Transverse colon (tissue), 4 donors: ENCODE measurements around the gene SLC39A5. TPM values are rescaled to one million over a fixed set of nuclear protein-coding genes. Genes with fewer than 3 reads are reported as not detected.

Experiments used
- DNase-seq: peaks from one replicate; pipeline ENCODE4 v3.0.0-alpha.2; 2019
- H3K27ac ChIP-seq, 4 donors: fragments of 200-600 bp; sonication (generic); 2 replicates each; pipeline ENCODE4 v1.5.1; 2016 to 2018; ENCODE audit warnings: inconsistent platforms in 4 of 4
- H3K27me3 ChIP-seq: fragments of 200-600 bp; sonication (generic); 2 replicates; pipeline ENCODE4 v1.5.1; 2017; ENCODE audit warnings: inconsistent platforms
- H3K36me3 ChIP-seq, 4 donors: fragments of 200-600 bp; sonication (generic); 2 replicates each; pipeline ENCODE4 v1.5.1; 2017 to 2019; ENCODE audit warnings: inconsistent platforms in 4 of 4
- H3K4me1 ChIP-seq, 4 donors: fragments of 200-600 bp; sonication (generic); 2 replicates each; pipeline ENCODE4 v1.5.1; 2017 to 2020; ENCODE audit warnings: inconsistent platforms in 4 of 4
- H3K4me3 ChIP-seq, 4 donors: fragments of 200-600 bp; sonication (generic); 1 replicate in 1 of 4; 2 replicates in 3 of 4; pipeline versions ENCODE4 v1.5.1 to v1.6.1; 2017 to 2019; ENCODE audit warnings: inconsistent platforms in 4 of 4
- H3K9me3 ChIP-seq, 2 donors: fragments of 200-600 bp; sonication (generic); 2 replicates each; pipeline ENCODE4 v1.5.1; 2017 to 2019; ENCODE audit warnings: inconsistent platforms in 2 of 2
- EP300 ChIP-seq: sonication (generic); formaldehyde crosslinking; IDR thresholded peaks from one replicate; pipeline ENCODE4 v1.6.1; 2017; ENCODE audit warnings: antibody characterized with exemption, low read depth
- POLR2A ChIP-seq: fragments of 450-650 bp; IDR thresholded peaks from one replicate; pipeline ENCODE4 v1.6.1; 2016; ENCODE audit warnings: antibody characterized with exemption, mild to moderate bottlenecking, moderate library complexity
- POLR2AphosphoS5 ChIP-seq, 3 donors: sonication (generic); formaldehyde crosslinking; IDR thresholded peaks; one replicate each; pipeline ENCODE4 v1.6.1; 2016; ENCODE audit warnings: antibody characterized with exemption in 3 of 3
- WGBS, 2 donors: methylation state at CpG; one replicate each; pipeline ENCODE4 v1.1.5; 2018; ENCODE audit warnings: low coverage in 1 of 2; 5-methylcytosine and 5-hydroxymethylcytosine counted together
- in situ Hi-C, 4 donors: fragments of 200-750 bp; cut with MboI; loops; one replicate each; pipeline versions ENCODE4 v1.15.0 to v1.15.1; 2017; ENCODE audit warnings: low sequenced_read_pairs in 3 of 4, low pct_ligation_motif_present in 1 of 4, low pct_unique_long_range_greater_than_20kb in 1 of 4
- intact Hi-C: fragments of 100-400 bp; cut with DNase I; formaldehyde crosslinking; loops from one replicate; pipeline ENCODE4 v1.15.1; 2023; ENCODE audit warnings: low total_unique reads
- total RNA-seq, 4 donors: library from RNA; depleted of rRNA; stranded (reverse); fragments of >200 nt; gene quantifications; one replicate each; pipeline ENCODE4 v1.1.0, GENCODE V29; 2016
- TF ChIP-seq, protein P1 (sequence below), 5 experiments: fragments of 200-600 bp in 3 of 5; fragments of 450-650 bp in 2 of 5; sonication (generic) in 3 of 5; IDR thresholded peaks; 1 replicate in 2 of 5; 2 replicates in 3 of 5; pipeline ENCODE4 v1.5.1; 2016 to 2017; ENCODE audit warnings: antibody characterized with exemption in 5 of 5, inconsistent platforms in 3 of 5, mild to moderate bottlenecking in 2 of 5, moderate library complexity in 1 of 5

The SLC39A5 gene
- total RNA-seq, 4 donors from 2014 or later, result 225 to 325 (median 283) TPM

DNA sequence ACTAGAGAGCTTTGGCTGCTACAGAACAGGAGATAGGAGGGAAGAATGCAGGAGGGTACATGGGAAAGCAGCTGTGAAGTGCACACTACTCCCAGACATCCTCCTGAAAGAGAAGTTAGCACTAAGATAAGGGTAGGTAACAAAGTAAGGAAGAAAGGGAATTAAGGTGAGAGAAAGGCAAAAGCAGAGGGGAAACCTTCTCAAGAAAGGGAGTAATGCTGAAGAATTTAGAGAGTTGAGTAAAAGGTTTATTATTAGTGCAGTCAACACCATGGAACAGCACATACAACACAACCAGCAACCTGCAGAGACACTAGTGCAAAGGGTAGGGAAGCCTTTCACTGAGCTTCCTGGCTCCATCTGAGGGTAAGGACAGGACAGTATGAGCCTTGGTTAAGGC, 25.6 kb upstream of the SLC39A5 start:
- intact Hi-C loops, result no loop called here
- peaks cover 0 to 11% (median 4%) of the 10 kb centered on the region in 4 donors for H3K4me1 ChIP-seq
- no peak overlapping the region for H3K4me3 ChIP-seq
- TF ChIP-seq EP300, result no peak
- TF ChIP-seq, protein P1, sequence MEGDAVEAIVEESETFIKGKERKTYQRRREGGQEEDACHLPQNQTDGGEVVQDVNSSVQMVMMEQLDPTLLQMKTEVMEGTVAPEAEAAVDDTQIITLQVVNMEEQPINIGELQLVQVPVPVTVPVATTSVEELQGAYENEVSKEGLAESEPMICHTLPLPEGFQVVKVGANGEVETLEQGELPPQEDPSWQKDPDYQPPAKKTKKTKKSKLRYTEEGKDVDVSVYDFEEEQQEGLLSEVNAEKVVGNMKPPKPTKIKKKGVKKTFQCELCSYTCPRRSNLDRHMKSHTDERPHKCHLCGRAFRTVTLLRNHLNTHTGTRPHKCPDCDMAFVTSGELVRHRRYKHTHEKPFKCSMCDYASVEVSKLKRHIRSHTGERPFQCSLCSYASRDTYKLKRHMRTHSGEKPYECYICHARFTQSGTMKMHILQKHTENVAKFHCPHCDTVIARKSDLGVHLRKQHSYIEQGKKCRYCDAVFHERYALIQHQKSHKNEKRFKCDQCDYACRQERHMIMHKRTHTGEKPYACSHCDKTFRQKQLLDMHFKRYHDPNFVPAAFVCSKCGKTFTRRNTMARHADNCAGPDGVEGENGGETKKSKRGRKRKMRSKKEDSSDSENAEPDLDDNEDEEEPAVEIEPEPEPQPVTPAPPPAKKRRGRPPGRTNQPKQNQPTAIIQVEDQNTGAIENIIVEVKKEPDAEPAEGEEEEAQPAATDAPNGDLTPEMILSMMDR (IDR thresholded peaks at IDR 0.05), result no peak
- in situ Hi-C loops, result no loop called here
- no peaks in the 10 kb centered on the region for H3K27me3 ChIP-seq
- no peak overlapping the region for H3K27ac ChIP-seq
- H3K9me3 ChIP-seq, result no peaks in the 10 kb centered on the region
- peaks cover 0 to 35% (median 7%) of the 10 kb centered on the region in 4 donors for H3K36me3 ChIP-seq
- DNase-seq, result no peak

- H3K36me3 ChIP-seq, result peaks cover 0 to 47% (median 12%) of the 10 kb centered on the region in 4 donors
- in situ Hi-C loops (no loop called here), intact Hi-C loops (no loop called here)
Measured at GRCh38 chr12:56205445-56205844, 24.4 kb upstream of the SLC39A5 start.

DNA sequence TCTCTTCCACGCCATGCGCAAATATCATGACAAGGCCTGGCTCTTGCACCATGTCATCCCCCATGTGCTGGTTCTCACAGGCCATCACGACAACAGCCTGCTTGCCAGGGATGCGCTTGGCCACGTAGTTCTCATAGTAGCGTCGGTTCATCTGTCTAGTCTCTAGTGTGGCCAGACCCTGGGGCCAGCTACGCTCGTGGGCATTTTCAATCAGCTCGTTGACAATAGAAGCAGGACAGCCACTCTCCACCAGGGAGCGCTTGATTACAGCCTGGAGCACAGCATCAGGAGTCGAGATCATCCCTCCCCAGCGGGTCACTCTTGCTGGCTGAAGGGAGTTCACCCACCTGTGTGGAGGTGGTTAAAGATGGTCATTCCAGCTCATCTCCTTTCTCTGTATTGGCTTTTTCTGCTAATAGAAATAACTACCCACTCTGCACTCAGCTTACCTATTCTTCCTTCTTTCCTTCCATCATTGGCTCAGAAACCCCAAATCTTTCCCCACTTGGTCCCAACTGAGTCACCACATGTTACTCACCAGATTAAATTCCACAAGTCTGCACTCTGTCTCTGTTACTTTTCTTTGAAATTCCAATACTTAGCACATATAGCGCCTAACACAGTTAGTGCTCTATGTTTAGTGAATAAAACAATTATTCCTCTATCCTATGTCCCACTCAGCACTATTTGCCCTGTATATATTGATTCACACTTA, 23.2 kb upstream of the SLC39A5 start:
- H3K4me1 ChIP-seq, result peaks cover 0 to 11% (median 4%) of the 10 kb centered on the region in 4 donors
- DNase-seq, result peak; percentile 65
- intact Hi-C loops, result no loop called here
- 59 to 83% methylated on average over 7 to 14 of the region's 14 CpGs for WGBS, 2 donors
- TF ChIP-seq EP300, result no peak
- TF ChIP-seq, protein P1 (IDR thresholded peaks at IDR 0.05), result peak; percentile 56 to 74 (median 65)
- H3K27me3 ChIP-seq, result no peaks in the 10 kb centered on the region
- no peak overlapping the region for H3K27ac ChIP-seq
- in situ Hi-C loops, result no loop called here
- H3K4me3 ChIP-seq, result no peak overlapping the region
- H3K36me3 ChIP-seq, result peaks cover 0 to 58% (median 17%) of the 10 kb centered on the region in 4 donors
- H3K9me3 ChIP-seq, result no peaks in the 10 kb centered on the region

More at GRCh38 chr12:56205445-56205844, 24.4 kb upstream of the SLC39A5 start:
- no peaks in the 10 kb centered on the region for H3K9me3 ChIP-seq
- H3K4me1 ChIP-seq, result peaks cover 0 to 11% (median 4%) of the 10 kb centered on the region in 4 donors
- no peak overlapping the region for H3K27ac ChIP-seq
- DNase-seq, result no peak
- no peaks in the 10 kb centered on the region for H3K27me3 ChIP-seq
- TF ChIP-seq, protein P1 (IDR thresholded peaks at IDR 0.05), result no peak
- no peak for TF ChIP-seq POLR2AphosphoS5 (IDR thresholded peaks at IDR 0.05)
- TF ChIP-seq EP300, result no peak
- TF ChIP-seq POLR2A, result no peak
- no peak overlapping the region for H3K4me3 ChIP-seq

- Histone ChIP-seq H3K4me1 (no peaks in the 10 kb centered on the region), H3K9me3 (no peaks in the 10 kb centered on the region), H3K27me3 (no peaks in the 10 kb centered on the region), H3K27ac (no peak overlapping the region), H3K36me3 (peaks cover 0 to 68% (median 23%) of the 10 kb centered on the region in 4 donors), H3K4me3 (no peak overlapping the region)
- intact Hi-C loops, result no loop called here
- DNase-seq, result no peak
- TF ChIP-seq EP300, result no peak
- no peak for TF ChIP-seq POLR2A
- TF ChIP-seq, protein P1 (IDR thresholded peaks at IDR 0.05), result no peak
- TF ChIP-seq POLR2AphosphoS5 (IDR thresholded peaks at IDR 0.05), result no peak
- 80 to 81% methylated on average over 1 to 6 of the region's 6 CpGs for WGBS, 2 donors
- in situ Hi-C loops, result no loop called here
Measured at GRCh38 chr12:56208006-56208405, 21.8 kb upstream of the SLC39A5 start.
